Pancreas (tissue), 10 donors: ENCODE data around the gene PDZD2. TPM values are rescaled to one million over a fixed set of nuclear protein-coding genes. Genes with fewer than 3 reads are reported as not detected.

ENCODE experiments used
- ATAC-seq, 4 donors: fragments of 200-7000 bp; cut with Tn5 transposase; one replicate each; pipeline versions ENCODE4 v1.8.0 to v1.9.1; 2020; ENCODE audit warnings: mild to moderate bottlenecking in 4 of 4, moderate library complexity in 4 of 4
- DNase-seq, 6 donors: peaks; one replicate each; pipeline ENCODE4 v3.0.0-alpha.2; 2020
- FAIRE-seq: peaks from 2 replicates; lab custom pipeline; 2012; peaks lifted over from hg19 to GRCh38; lab: Jason Lieb, UNC
- H3K27ac ChIP-seq, 4 donors: fragments of 200-600 bp; sonication (generic); 1 replicate in 3 of 4; 2 replicates in 1 of 4; pipeline versions ENCODE4 v1.5.0 to v1.8.0; 2020
- H3K27me3 ChIP-seq, 4 donors: fragments of 200-600 bp; one replicate each; pipeline ENCODE4 v1.8.0; 2021
- H3K36me3 ChIP-seq, 3 donors: fragments of 200-600 bp; sonication (generic) in 1 of 3; one replicate each; pipeline versions ENCODE4 v1.5.0 to v1.8.0; 2020 to 2021
- H3K4me1 ChIP-seq, 3 donors: fragments of 200-600 bp; one replicate each; pipeline ENCODE4 v1.8.0; 2021
- H3K4me3 ChIP-seq, 4 donors: fragments of 200-600 bp; sonication (generic) in 2 of 4; one replicate each; pipeline versions ENCODE4 v1.5.0 to v1.8.0; 2020 to 2021
- H3K9me3 ChIP-seq, 4 donors: fragments of 200-600 bp; one replicate each; pipeline ENCODE4 v1.8.0; 2021
- CTCF ChIP-seq, 4 donors: fragments of 200-600 bp; sonication (generic) in 3 of 4; IDR thresholded peaks; one replicate each; pipeline versions ENCODE4 v1.5.0 to v1.8.0; 2021; ENCODE audit warnings: antibody characterized with exemption in 4 of 4
- whole genome bisulfite sequencing, 2 donors: extraction: QIAGEN DNeasy Blood & Tissue Kit; methylation state at CpG; one replicate each; pipeline ENCODE4 v1.1.7; 2013; 5-methylcytosine and 5-hydroxymethylcytosine counted together
- intact Hi-C, 3 donors: fragments of 100-400 bp; cut with DNase I; formaldehyde crosslinking; loops; one replicate each; pipeline versions ENCODE4 v1.11.1 to v1.14.2; 2022
- polyA plus RNA-seq, 2 donors: library from polyadenylated mRNA; stranded (reverse); fragments of 200-250 nt; gene quantifications; one replicate each; pipeline ENCODE4 v1.2.3, GENCODE V29; 2013
- total RNA-seq, 6 donors: library from RNA; stranded (reverse); fragmentation: NEBNext Ultra II Directional in 4 of 6; extraction: Animal tissue kit (Norgen Biotek cat#: 25700) in 4 of 6; gene quantifications; one replicate each; pipeline versions ENCODE4 v1.2.1 to v1.2.4, GENCODE V29; 2021 to 2023
- donor health status: healthy with polysubstance abuse.
- donor health status: DM: no; HTN: no; CAD: no; lungs with moderate emphysema.
- donor health status: DM: no; HTN: no; CAD: no.
- donor health status: control.
- donor health status: control.
- donor health status: Bipolar disorder and iron deficiency.
- donor health status: DM: yes; HTN: yes; CAD: no.
- donor health status: DM: no; HTN: no; CAD: no.
- donor health status: DM: no; HTN: no; CAD: no.
- donor health status: DM: yes; HTN: yes; CAD: no.

Gene PDZD2
- total and polyA plus RNA-seq, 8 donors: 1.4 to 4.5 (median 3.3) TPM

- no peak for DNase-seq
- H3K27ac ChIP-seq: no peak overlapping the region
- no peak for ATAC-seq
- H3K27me3 ChIP-seq: no peaks in the 10 kb centered on the region
- 60 to 62% methylated on average over 4 of the region's 4 CpGs for WGBS, 2 donors
- no peak for TF ChIP-seq CTCF (IDR thresholded peaks at IDR 0.05)
- intact Hi-C loops: no loop called here
- H3K36me3 ChIP-seq: no peaks in the 10 kb centered on the region
- no peaks in the 10 kb centered on the region for H3K4me1 ChIP-seq
- no peak for FAIRE-seq
- no peak overlapping the region for H3K4me3 ChIP-seq
- no peaks in the 10 kb centered on the region for H3K9me3 ChIP-seq
Observed at GRCh38 chr5:31706186-31706585, 67.3 kb downstream of the PDZD2 start.

- Histone ChIP-seq H3K27me3 (no peaks in the 10 kb centered on the region), H3K27ac (no peak overlapping the region), H3K9me3 (no peaks in the 10 kb centered on the region), H3K4me1 (no peaks in the 10 kb centered on the region), H3K4me3 (no peak overlapping the region), H3K36me3 (no peaks in the 10 kb centered on the region)
- ATAC-seq (peak in 1 of 4 donors; percentile 56), FAIRE-seq (no peak), DNase-seq (no peak)
- intact Hi-C loops: no loop called here
- TF ChIP-seq CTCF (IDR thresholded peaks at IDR 0.05): no peak
- 71 to 76% methylated on average over 4 of the region's 4 CpGs for WGBS, 2 donors
Observed at GRCh38 chr5:31707329-31707728, 68.4 kb downstream of the PDZD2 start.

GRCh38 chr5:31708089-31708488, 69.2 kb downstream of the PDZD2 start:
- 61 to 68% methylated on average over 5 of the region's 5 CpGs for WGBS, 2 donors
- Histone ChIP-seq H3K9me3 (no peaks in the 10 kb centered on the region), H3K4me3 (no peak overlapping the region), H3K27me3 (no peaks in the 10 kb centered on the region), H3K27ac (no peak overlapping the region), H3K36me3 (no peaks in the 10 kb centered on the region), H3K4me1 (no peaks in the 10 kb centered on the region)
- intact Hi-C loops: no loop called here
- no peak for FAIRE-seq
- no peak for DNase-seq
- TF ChIP-seq CTCF (IDR thresholded peaks at IDR 0.05): no peak
- ATAC-seq: no peak

GRCh38 chr5:31711363-31711762, 72.4 kb downstream of the PDZD2 start:
- ATAC-seq: no peak
- no peak for DNase-seq
- 54 to 62% methylated on average over 6 of the region's 6 CpGs for WGBS, 2 donors
- no peaks in the 10 kb centered on the region for H3K27me3 ChIP-seq
- no peak overlapping the region for H3K4me3 ChIP-seq
- intact Hi-C loops: no loop called here
- no peaks in the 10 kb centered on the region for H3K36me3 ChIP-seq
- no peak for TF ChIP-seq CTCF (IDR thresholded peaks at IDR 0.05)
- FAIRE-seq: no peak
- H3K27ac ChIP-seq: no peak overlapping the region
- H3K4me1 ChIP-seq: no peaks in the 10 kb centered on the region
- H3K9me3 ChIP-seq: no peaks in the 10 kb centered on the region

- intact Hi-C loops: no loop called here
- no peak for ATAC-seq
- no peak overlapping the region for H3K27ac ChIP-seq
- no peaks in the 10 kb centered on the region for H3K27me3 ChIP-seq
- no peaks in the 10 kb centered on the region for H3K4me1 ChIP-seq
- H3K36me3 ChIP-seq: no peaks in the 10 kb centered on the region
- DNase-seq: no peak
- no peak for TF ChIP-seq CTCF (IDR thresholded peaks at IDR 0.05)
- H3K9me3 ChIP-seq: no peaks in the 10 kb centered on the region
- FAIRE-seq: no peak
- WGBS, 2 donors: 67 to 72% methylated on average over 10 of the region's 10 CpGs
- no peak overlapping the region for H3K4me3 ChIP-seq
Observed at GRCh38 chr5:31711935-31712592, 73.1 kb downstream of the PDZD2 start.
